GM18505 (cell line): ENCODE data around the gene FAM162B.
"Not testable (repeated sequence)": the region's sequence is repeated elsewhere in the genome, so short reads cannot be mapped to it uniquely, and the experiment has no call there.

Source experiments
- ATAC-seq: cut with Tn5 transposase; IDR thresholded peaks from one replicate; pipeline ENCODE4 v1.9.1; 2021; ENCODE audit not compliant: unreplicated experiment
- POLR2A ChIP-seq: IDR thresholded peaks from 4 replicates; pipeline ENCODE4 v1.6.1; 2011; ENCODE audit warnings: borderline replicate concordance; ENCODE audit not compliant: insufficient read depth, insufficient read length; ENCODE audit errors: extremely low read depth

The FAM162B gene

GRCh38 chr6:116763906-116764628 is 1.5 kb downstream of the FAM162B start:
- no peak for TF ChIP-seq POLR2A
- no peak for ATAC-seq

DNA sequence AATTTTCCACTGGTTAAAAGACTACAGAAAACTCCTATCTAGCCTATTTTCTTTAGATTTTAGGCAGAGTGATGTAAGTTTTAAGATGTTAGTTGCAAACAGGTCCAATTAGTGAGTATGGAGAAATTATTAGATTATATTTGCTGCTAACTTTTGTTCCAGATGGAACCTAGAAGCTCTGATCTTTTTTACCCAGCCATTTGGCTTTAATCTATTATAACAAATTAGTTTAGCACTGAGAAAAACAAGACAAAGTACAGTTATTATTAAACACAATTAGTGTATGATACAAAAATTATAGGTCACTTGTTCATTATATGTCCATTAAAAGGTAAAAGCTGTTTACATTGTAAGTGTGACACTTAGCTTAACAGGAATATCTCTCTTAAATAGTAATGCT is 2.5 kb downstream of the FAM162B start:
- TF ChIP-seq POLR2A: no peak
- no peak for ATAC-seq

- no peak for ATAC-seq
- TF ChIP-seq POLR2A: no peak
Measured at GRCh38 chr6:116762235-116762634, 3.3 kb downstream of the FAM162B start.

DNA sequence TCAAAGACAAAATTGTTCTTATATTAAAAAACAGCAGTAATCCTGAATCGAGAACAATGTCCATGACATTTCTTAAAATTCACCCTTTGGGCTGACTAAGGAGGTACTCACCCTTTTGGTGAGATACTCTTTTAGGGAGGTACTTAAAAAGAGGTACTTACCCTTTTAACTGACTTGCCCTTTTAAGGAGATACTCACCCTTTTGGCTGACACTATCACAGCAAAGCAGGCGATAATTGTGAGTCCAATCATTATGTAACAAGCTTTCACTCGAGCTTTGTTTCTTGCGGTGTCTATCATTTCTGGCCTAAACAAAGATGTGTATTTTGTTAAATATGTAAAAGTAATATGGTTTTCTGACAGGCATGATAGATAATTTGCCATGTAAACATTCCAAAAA is 3.7 kb downstream of the FAM162B start:
- TF ChIP-seq POLR2A: no peak
- ATAC-seq: no peak

GRCh38 chr6:116745176-116745575 is 20.3 kb downstream of the FAM162B start:
- no peak for TF ChIP-seq POLR2A
- no peak for ATAC-seq

GRCh38 chr6:116741571-116741970 is 23.9 kb downstream of the FAM162B start:
- ATAC-seq: no peak
- TF ChIP-seq POLR2A: no peak

GRCh38 chr6:116740486-116740885 is 25.0 kb downstream of the FAM162B start:
- ATAC-seq: not testable (repeated sequence)

DNA sequence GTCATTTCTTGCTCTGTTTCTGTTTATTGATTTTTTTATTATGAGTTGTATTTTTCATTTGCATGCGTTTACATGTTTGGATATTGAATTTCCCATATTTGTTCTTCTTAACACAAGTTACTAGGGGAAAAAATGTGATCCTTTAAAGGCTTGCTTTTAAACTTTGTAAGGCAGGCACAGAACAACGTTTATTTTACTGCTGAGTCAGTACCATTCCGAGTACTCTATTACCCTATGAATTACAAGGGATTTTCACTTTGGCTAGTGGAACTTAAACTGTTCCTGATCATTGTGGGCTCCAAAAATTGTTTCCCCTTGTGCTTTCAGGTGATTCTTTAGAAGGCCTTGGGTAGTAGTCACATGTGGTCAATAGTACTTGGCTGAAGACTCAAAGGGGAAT is 28.5 kb downstream of the FAM162B start:
- no peak for ATAC-seq
- TF ChIP-seq POLR2A: no peak

- no peak for TF ChIP-seq POLR2A
- no peak for ATAC-seq
Measured at GRCh38 chr6:116730513-116730912, 35.0 kb downstream of the FAM162B start.

- TF ChIP-seq POLR2A: no peak
- ATAC-seq: no peak
Measured at GRCh38 chr6:116726947-116727346, 38.6 kb downstream of the FAM162B start.

DNA sequence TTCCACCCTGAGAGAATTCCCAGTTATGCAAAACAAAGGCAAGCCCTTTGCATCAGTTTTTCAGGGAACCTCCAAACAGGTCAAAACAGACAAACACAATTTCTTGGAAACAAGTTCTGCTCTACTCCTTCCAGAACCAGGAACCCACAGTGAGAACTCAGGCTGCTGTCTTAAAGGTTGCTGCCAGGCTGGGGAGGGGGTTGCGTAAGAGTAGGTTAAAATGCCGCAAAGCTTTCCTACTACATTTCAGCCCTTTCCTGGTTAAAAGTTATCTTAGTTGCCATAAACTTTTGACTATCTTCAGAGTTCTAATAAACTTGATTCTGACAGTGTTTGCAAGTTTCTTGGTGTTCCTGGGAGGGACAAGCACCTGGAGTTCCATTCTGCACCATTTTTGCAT is 50.8 kb downstream of the FAM162B start:
- TF ChIP-seq POLR2A: no peak
- ATAC-seq: no peak

- ATAC-seq: no peak
- no peak for TF ChIP-seq POLR2A
Measured at GRCh38 chr6:116714296-116714695, 51.2 kb downstream of the FAM162B start.

DNA sequence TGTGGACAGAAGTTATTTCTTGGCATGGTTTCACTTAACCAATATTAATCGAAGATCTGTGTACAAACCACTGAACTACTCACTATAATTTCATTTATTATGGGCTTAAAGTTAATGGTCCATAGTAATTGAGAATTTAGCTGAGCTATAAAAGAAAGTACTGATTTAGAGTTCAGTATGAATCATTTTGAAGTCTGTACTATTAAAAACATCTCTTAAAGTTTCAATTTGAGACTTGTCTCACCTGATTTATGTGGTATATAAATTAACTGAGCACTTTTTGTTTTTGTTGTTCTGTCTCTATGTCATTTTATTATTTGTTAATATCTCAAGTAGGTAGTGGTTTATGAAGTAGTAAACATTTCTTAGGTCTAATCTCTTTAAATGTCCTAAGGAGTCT is 59.6 kb downstream of the FAM162B start:
- no peak for ATAC-seq
- no peak for TF ChIP-seq POLR2A

- not testable (repeated sequence) for ATAC-seq
Measured at GRCh38 chr6:116703888-116704287, 61.6 kb downstream of the FAM162B start.
